ENCODE measurements around the gene ZNF160. TPM values are rescaled to one million over a fixed set of nuclear protein-coding genes. Genes with fewer than 3 reads are reported as not detected.

The ZNF160 gene
- total RNA-seq, result 25.9 and 41.8 TPM in 2 replicates

DNA sequence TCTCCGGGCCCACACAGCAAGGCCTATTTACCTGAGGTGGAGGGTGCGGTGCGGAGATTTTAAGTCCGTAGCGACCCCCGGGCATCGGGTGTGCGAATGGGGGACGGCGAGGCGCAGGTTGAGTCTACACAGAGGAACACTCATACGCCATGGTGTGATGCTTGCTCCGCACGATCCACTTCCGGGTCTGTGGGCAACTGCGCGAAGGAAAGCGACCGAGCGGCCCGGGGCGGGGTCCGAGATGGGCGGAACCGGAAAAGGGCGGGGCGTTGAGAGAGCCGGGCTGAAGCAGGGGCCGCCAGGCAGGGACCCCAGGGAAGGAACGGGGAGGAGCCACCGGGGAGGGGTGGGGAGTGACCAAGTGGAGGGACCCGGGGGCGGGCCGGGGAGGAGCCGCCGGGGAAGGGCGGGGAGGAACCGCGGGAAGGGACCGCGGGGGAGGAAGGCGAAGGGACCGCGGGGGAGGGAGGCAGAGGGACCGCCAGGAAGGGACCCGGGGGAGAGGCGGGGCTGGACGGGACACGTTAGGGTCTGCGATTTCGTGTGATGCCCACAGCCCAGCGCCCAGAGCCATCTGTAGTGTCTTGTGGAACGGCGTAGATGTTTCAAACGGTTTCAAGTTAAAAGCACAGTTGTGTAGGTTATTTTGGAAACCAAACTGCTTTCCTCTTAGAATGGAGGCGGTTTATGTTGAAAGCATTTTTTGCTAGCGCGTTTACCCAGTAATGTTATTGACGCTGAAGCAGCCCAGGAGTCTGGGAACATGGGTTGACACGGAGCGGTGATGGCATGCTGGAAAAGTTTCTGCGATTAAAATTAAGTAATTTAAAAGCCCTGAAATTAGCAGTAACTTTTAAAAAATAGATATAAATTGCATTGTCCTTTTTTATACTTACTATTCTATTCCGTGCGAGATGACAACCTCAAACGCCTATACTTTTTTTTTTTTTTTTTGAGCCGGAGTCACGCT, at the start of gene ZNF160:
ZNF160 (minus strand) TSS at position 189 of the 970 bp plus-strand sequence. CDS start 17,146 bp downstream, outside the sequence.

DNA sequence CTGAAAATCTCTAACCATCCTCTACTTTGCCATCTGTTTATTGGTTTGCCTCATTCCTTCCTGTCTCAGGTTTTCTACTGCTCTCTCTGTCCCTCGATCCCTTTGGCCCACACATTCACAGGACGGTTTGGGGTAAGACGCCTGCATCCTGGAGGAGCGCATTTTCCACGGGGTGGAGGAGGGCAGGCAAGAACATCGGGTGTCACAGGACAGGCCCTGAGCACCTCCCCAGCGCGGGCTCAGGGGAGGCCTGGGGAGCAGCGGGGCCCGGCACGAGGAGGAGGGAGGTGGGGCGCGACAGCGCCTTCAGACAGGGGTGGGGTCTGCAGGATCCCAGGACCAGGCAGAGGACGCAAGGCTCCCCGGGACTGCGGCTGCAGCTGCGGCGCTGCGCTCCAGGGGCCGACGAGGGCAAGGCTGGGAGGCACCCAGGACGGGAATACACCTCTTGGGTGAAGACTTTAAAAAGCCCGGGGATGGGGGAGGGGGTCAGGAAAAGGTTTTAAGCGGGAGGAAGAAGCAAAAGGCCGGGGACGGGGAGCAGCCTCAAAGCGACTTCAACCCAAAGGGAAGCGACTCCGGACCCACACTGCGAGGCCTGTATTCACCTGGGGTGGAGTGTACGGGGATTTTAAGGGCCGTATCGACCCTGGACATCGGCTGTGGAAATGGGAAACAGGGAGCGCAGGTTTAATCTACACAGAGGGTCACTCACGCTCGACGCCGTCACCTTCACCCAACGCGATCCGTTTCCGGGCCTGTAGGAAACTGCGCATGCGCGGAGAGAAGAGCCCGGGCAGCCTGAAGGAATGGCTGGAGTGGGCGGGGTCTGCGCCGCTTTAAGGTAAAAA, 29.1 kb upstream of the ZNF160 start, which contains the start of gene ZNF415:
ZNF415 (minus strand) TSS at position 770 of the 851 bp plus-strand sequence. CDS start 10,234 bp downstream, outside the sequence.

Other genes starting within 250 kb of the ZNF160 start
- gene ZNF468, start 245.8 kb downstream of the ZNF160 start, total RNA-seq, result 15.7 and 18.3 TPM in 2 replicates
- gene ZNF320, start 205.8 kb downstream of the ZNF160 start, total RNA-seq, result 9.8 and 11.8 TPM in 2 replicates
- 2.0 and 3.8 TPM in 2 replicates for gene ZNF888, start 180.0 kb downstream of the ZNF160 start, total RNA-seq
- gene ZNF816, start 140.5 kb downstream of the ZNF160 start, total RNA-seq, result 6.8 and 6.9 TPM in 2 replicates
- gene ERVV-1, start 89.5 kb downstream of the ZNF160 start, total RNA-seq, result not detected in 2 replicates
- gene ERVV-2, start 58.7 kb downstream of the ZNF160 start, total RNA-seq, result not detected in 2 replicates
- 2.3 and 2.7 TPM in 2 replicates for gene ZNF415, start 29.5 kb upstream of the ZNF160 start, total RNA-seq
- 5.2 and 7.4 TPM in 2 replicates for gene ZNF347, start 55.6 kb upstream of the ZNF160 start, total RNA-seq
- 3.3 and 4.1 TPM in 2 replicates for gene ZNF665, start 89.9 kb upstream of the ZNF160 start, total RNA-seq
- 20.6 and 30.4 TPM in 2 replicates for gene ZNF677, start 151.5 kb upstream of the ZNF160 start, total RNA-seq
- gene VN1R2, start 154.9 kb upstream of the ZNF160 start, total RNA-seq, result not detected in 2 replicates
- not detected in 2 replicates for gene VN1R4, start 164.3 kb upstream of the ZNF160 start, total RNA-seq
- 6.9 and 9.4 TPM in 2 replicates for gene ZNF845, start 230.3 kb upstream of the ZNF160 start, total RNA-seq

All from vein endothelial cell (primary cell).